Activated naive CD4-positive, alpha-beta T cell treated with anti-CD3 and anti-CD28 coated beads, Interleukin-2, amount 10 ng/mL, durations not matched to agents 7 days and 5 days (primary cell): ENCODE data around the gene PRKACB.

Source experiments
- CTCF ChIA-PET: fragments of 350-600 bp; sonication (Branson Sonifier 250); formaldehyde crosslinking; loops from one replicate; lab custom pipeline; 2021; ENCODE audit warnings: antibody characterized with exemption; lab: Charles Lee
- DNase-seq: peaks from one replicate; pipeline ENCODE4 v3.0.0-alpha.2; 2020
- H3K27ac Mint-ChIP-seq: one replicate; pipeline ENCODE4 v1.8.0; 2021; ENCODE audit warnings: mild to moderate bottlenecking, moderate library complexity, mixed read lengths
- H3K27me3 Mint-ChIP-seq: one replicate; pipeline ENCODE4 v1.8.0; 2021; ENCODE audit warnings: mild to moderate bottlenecking, mixed read lengths
- H3K36me3 Mint-ChIP-seq: one replicate; pipeline ENCODE4 v1.8.0; 2021; ENCODE audit warnings: mixed read lengths
- H3K4me1 Mint-ChIP-seq: one replicate; pipeline ENCODE4 v1.8.0; 2021; ENCODE audit warnings: mixed read lengths
- H3K4me3 Mint-ChIP-seq: one replicate; pipeline ENCODE4 v1.8.0; 2021; ENCODE audit warnings: mild to moderate bottlenecking, moderate library complexity, mixed read lengths
- H3K9me3 Mint-ChIP-seq: one replicate; pipeline ENCODE4 v1.8.0; 2021; ENCODE audit warnings: mixed read lengths

PRKACB gene

DNA sequence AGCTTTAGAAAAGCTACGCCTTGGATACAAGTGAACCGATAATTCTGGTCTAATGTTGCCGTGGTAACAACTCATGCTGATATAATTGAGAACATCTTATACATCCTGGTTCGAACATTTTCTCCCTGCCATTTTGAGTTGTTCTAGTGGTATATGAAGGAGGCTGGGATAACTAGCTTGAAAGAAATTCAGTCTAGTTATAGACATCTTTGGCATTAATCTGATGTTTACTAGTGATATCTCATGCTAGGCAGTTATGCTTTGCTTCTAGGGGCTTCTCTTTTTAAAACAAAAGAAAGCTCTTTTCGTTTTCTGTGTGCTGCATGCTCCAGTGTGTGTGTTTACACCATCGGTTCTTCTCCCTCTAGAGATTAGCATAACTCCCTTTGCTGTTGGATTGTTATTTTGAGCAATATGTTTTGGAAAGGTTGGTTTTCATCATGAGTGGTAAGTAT lies 20.5 kb downstream of the PRKACB start:
- Mint-ChIP-seq H3K4me3 (peak overlapping the region; percentile 33), H3K27ac (peak overlapping the region; percentile 37), H3K27me3 (no peaks in the 10 kb centered on the region), H3K9me3 (no peaks in the 10 kb centered on the region), H3K4me1 (peaks cover 64% of the 10 kb centered on the region), H3K36me3 (peaks cover 39% of the 10 kb centered on the region)
- CTCF ChIA-PET = interaction anchor here (1.1 to 1.6 kb wide), 4 partner anchors 19 to 232 kb away, joined by 3 to 5 read pairs (median 4); partner anchors contain the start of gene PRKACB
- no peak for DNase-seq

GRCh38 chr1:84165601-84166000 lies 21.5 kb downstream of the PRKACB start:
- Mint-ChIP-seq H3K36me3 (peaks cover 37% of the 10 kb centered on the region), H3K4me1 (peaks cover 60% of the 10 kb centered on the region), H3K4me3 (peak overlapping the region; percentile 13), H3K27me3 (no peaks in the 10 kb centered on the region), H3K27ac (no peak overlapping the region), H3K9me3 (no peaks in the 10 kb centered on the region)
- CTCF ChIA-PET = no interaction called here
- DNase-seq = no peak

GRCh38 chr1:84166797-84167196 lies 22.7 kb downstream of the PRKACB start:
- no peak for DNase-seq
- Mint-ChIP-seq H3K27ac (no peak overlapping the region), H3K4me1 (peaks cover 56% of the 10 kb centered on the region), H3K4me3 (no peak overlapping the region), H3K9me3 (no peaks in the 10 kb centered on the region), H3K27me3 (no peaks in the 10 kb centered on the region), H3K36me3 (peaks cover 37% of the 10 kb centered on the region)
- CTCF ChIA-PET = no interaction called here

DNA sequence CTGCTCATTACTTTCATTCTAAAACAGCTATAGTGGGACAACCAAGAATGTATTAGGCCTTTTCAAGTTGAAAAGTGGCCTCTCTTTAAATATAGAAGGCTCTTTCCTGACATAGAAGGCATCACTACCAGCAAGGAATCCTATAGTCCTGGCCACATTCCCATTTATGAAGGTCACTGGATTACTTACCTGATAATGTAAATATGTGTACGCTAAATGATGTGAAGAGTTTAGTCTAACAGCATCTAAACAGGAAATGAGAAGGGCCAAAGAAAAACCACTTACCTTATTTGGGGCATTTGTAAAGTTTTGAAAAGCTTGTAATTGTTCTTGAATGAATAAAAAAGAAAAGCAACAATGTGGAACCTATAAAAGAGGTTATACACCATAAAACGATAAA lies 24.7 kb downstream of the PRKACB start:
- DNase-seq = no peak
- CTCF ChIA-PET = interaction anchor here (0.6 kb wide), 1 partner anchor 123 kb away, joined by 3 read pairs; no protein-coding TSS in a partner anchor
- Mint-ChIP-seq H3K27ac (no peak overlapping the region), H3K9me3 (no peaks in the 10 kb centered on the region), H3K4me1 (peaks cover 41% of the 10 kb centered on the region), H3K36me3 (peaks cover 22% of the 10 kb centered on the region), H3K27me3 (no peaks in the 10 kb centered on the region), H3K4me3 (no peak overlapping the region)

- no peaks in the 10 kb centered on the region for H3K27me3 Mint-ChIP-seq
- peaks cover 31% of the 10 kb centered on the region for H3K4me1 Mint-ChIP-seq
- CTCF ChIA-PET = no interaction called here
- no peak for DNase-seq
- H3K9me3 Mint-ChIP-seq = no peaks in the 10 kb centered on the region
- no peak overlapping the region for H3K27ac Mint-ChIP-seq
- peaks cover 13% of the 10 kb centered on the region for H3K36me3 Mint-ChIP-seq
- H3K4me3 Mint-ChIP-seq = no peak overlapping the region
Measured at GRCh38 chr1:84170171-84170570, 26.1 kb downstream of the PRKACB start.

- H3K4me1 Mint-ChIP-seq = peaks cover 24% of the 10 kb centered on the region
Measured at GRCh38 chr1:84171481-84171880, 27.4 kb downstream of the PRKACB start.

DNA sequence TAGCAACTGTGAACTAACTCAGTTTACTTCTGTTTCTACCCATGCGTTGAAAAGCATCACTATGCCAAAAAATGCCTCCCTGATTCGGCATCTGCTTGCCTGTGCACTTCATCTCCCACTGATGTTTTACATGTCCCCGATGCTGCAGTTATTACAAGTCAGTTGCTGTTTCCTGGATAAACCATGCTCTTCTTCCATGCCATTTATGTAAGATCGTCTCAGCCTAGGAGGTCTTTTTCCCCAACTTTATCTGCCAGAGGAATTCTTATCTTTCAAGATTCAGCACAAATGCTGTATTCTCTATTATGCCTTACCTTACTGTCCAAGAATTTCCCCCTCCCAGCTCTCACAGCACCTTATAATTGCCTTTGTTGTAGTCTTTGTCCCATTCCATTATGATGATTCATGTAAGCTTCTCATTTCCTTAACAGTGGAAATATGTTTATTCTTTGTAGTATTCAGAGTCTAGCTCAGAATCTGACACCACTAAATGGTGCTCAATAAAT lies 30.0 kb downstream of the PRKACB start:
- no peaks in the 10 kb centered on the region for H3K9me3 Mint-ChIP-seq
- CTCF ChIA-PET = interaction anchor here (0.6 kb wide), 1 partner anchor 105 kb away, joined by 3 read pairs; no protein-coding TSS in a partner anchor
- H3K4me1 Mint-ChIP-seq = peaks cover 3% of the 10 kb centered on the region
- DNase-seq = no peak
- H3K4me3 Mint-ChIP-seq = no peak overlapping the region
- no peak overlapping the region for H3K27ac Mint-ChIP-seq
- peaks cover 2% of the 10 kb centered on the region for H3K36me3 Mint-ChIP-seq
- no peaks in the 10 kb centered on the region for H3K27me3 Mint-ChIP-seq

More at GRCh38 chr1:84171481-84171880, 27.4 kb downstream of the PRKACB start:
- H3K9me3 Mint-ChIP-seq = no peaks in the 10 kb centered on the region
- no peak for DNase-seq
- H3K36me3 Mint-ChIP-seq = peaks cover 13% of the 10 kb centered on the region
- H3K4me3 Mint-ChIP-seq = no peak overlapping the region
- no peaks in the 10 kb centered on the region for H3K27me3 Mint-ChIP-seq
- CTCF ChIA-PET = no interaction called here
- H3K27ac Mint-ChIP-seq = no peak overlapping the region

DNA sequence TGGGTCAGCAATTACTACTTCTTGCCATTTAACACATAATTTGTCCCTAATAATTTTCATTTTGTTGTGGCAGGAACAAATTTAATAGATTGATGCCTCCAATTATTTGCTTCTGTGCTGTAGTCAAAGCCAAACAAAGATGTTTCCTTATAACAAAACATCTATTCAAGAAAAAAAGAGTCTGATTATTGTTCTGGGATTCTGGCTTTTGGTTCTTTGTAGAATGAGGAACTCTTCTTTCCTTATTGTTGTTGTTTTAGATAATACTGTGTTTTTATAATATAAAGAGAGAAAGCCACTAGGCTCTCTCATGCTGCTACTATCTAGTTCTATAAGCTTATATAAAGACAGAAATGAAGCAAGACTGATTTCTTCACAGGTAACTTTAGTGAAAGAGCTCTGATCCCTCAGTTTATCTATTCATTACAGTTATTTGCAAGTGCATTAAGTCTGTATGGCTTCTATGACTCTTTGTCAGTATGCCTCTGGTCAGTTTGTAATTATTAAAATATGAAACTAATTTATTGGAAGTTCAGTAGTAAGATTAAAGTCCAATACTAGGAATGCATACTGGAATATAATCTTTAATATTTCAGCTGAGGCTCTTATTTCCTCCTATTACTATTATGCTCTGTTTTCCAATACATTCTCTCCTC lies 37.4 kb downstream of the PRKACB start:
- no peak overlapping the region for H3K4me3 Mint-ChIP-seq
- H3K4me1 Mint-ChIP-seq = no peaks in the 10 kb centered on the region
- no peaks in the 10 kb centered on the region for H3K27me3 Mint-ChIP-seq
- CTCF ChIA-PET = no interaction called here
- no peak for DNase-seq
- no peak overlapping the region for H3K27ac Mint-ChIP-seq
- H3K36me3 Mint-ChIP-seq = peaks cover 28% of the 10 kb centered on the region
- H3K9me3 Mint-ChIP-seq = no peaks in the 10 kb centered on the region

DNA sequence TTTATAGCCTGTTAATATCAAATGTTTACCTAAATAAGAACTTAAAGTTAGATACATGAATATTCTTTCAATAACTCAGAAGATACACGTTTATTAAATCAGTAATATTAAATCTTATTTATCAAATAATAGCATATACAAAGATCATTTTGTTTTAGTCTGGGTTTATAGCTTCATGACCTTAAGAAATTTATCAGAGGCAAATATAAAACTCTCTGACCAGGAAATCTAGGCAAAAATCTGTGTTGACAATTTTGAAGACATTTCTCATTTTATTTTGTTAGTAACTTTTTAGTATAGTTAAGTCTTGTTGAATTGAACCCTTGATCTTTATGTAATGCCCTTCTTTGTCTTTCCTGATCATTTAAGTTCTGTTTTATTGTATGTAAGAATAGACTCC lies 46.4 kb downstream of the PRKACB start:
- no peaks in the 10 kb centered on the region for H3K4me1 Mint-ChIP-seq
- H3K4me3 Mint-ChIP-seq = no peak overlapping the region
- peaks cover 26% of the 10 kb centered on the region for H3K9me3 Mint-ChIP-seq
- no peak for DNase-seq
- no peak overlapping the region for H3K27ac Mint-ChIP-seq
- no peaks in the 10 kb centered on the region for H3K27me3 Mint-ChIP-seq
- CTCF ChIA-PET = no interaction called here
- peaks cover 76% of the 10 kb centered on the region for H3K36me3 Mint-ChIP-seq

GRCh38 chr1:84192681-84193080 lies 48.6 kb downstream of the PRKACB start:
- Mint-ChIP-seq H3K4me3 (no peak overlapping the region), H3K36me3 (peaks cover 72% of the 10 kb centered on the region), H3K4me1 (no peaks in the 10 kb centered on the region), H3K27ac (no peak overlapping the region), H3K9me3 (peaks cover 26% of the 10 kb centered on the region), H3K27me3 (no peaks in the 10 kb centered on the region)
- no peak for DNase-seq
- CTCF ChIA-PET = no interaction called here

DNA sequence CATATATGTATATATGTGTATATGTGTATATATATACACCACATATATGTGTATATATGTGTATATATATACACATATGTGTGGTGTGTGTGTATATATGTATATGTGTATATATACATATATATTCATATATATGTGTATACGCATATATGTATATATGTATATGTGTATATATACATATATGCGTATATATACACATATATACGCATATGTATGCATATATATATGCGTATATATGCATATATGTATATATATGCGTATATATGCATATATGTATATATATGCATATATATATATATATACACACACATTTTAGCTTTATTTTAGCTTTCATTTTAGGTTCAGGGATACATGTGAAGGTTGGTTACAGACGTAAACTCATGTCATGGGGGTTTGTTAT lies 54.8 kb downstream of the PRKACB start:
- Mint-ChIP-seq H3K4me1 (no peaks in the 10 kb centered on the region), H3K9me3 (peaks cover 3% of the 10 kb centered on the region), H3K4me3 (no peak overlapping the region), H3K27me3 (no peaks in the 10 kb centered on the region), H3K27ac (no peak overlapping the region), H3K36me3 (peaks cover 58% of the 10 kb centered on the region)
- DNase-seq = no peak
- CTCF ChIA-PET = no interaction called here

DNA sequence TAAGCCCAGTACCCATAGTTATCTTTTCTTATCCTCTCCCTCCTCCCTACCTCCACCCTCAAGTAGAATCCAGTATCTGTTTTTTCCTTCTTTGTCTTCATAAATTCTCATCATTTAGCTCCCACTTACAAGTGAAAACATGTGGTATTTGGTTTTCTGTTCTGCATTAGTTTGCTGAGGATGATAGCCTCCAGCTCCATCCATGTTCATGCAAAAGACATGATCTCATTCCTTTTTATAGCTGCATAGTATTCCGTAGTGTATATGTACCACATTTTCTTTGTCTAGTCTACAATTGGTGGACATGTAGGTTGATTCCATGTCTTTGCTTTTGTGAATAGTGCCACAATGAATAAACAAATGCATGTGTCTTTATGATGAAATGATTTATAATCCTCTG lies 55.2 kb downstream of the PRKACB start:
- CTCF ChIA-PET = no interaction called here
- DNase-seq = no peak
- H3K27ac Mint-ChIP-seq = no peak overlapping the region
- H3K27me3 Mint-ChIP-seq = no peaks in the 10 kb centered on the region
- H3K9me3 Mint-ChIP-seq = no peaks in the 10 kb centered on the region
- H3K36me3 Mint-ChIP-seq = peaks cover 55% of the 10 kb centered on the region
- H3K4me3 Mint-ChIP-seq = no peak overlapping the region
- H3K4me1 Mint-ChIP-seq = no peaks in the 10 kb centered on the region

- Mint-ChIP-seq H3K4me3 (no peak overlapping the region), H3K9me3 (no peaks in the 10 kb centered on the region), H3K27ac (no peak overlapping the region), H3K4me1 (no peaks in the 10 kb centered on the region), H3K36me3 (peaks cover 56% of the 10 kb centered on the region), H3K27me3 (no peaks in the 10 kb centered on the region)
- CTCF ChIA-PET = no interaction called here
- DNase-seq = no peak
Measured at GRCh38 chr1:84202126-84202525, 58.1 kb downstream of the PRKACB start.

- no peak overlapping the region for H3K27ac Mint-ChIP-seq
- no peak overlapping the region for H3K4me3 Mint-ChIP-seq
- H3K4me1 Mint-ChIP-seq = no peaks in the 10 kb centered on the region
- peaks cover 53% of the 10 kb centered on the region for H3K36me3 Mint-ChIP-seq
- CTCF ChIA-PET = no interaction called here
- no peak for DNase-seq
- H3K9me3 Mint-ChIP-seq = no peaks in the 10 kb centered on the region
- H3K27me3 Mint-ChIP-seq = no peaks in the 10 kb centered on the region
Measured at GRCh38 chr1:84206375-84206774, 62.3 kb downstream of the PRKACB start.

DNA sequence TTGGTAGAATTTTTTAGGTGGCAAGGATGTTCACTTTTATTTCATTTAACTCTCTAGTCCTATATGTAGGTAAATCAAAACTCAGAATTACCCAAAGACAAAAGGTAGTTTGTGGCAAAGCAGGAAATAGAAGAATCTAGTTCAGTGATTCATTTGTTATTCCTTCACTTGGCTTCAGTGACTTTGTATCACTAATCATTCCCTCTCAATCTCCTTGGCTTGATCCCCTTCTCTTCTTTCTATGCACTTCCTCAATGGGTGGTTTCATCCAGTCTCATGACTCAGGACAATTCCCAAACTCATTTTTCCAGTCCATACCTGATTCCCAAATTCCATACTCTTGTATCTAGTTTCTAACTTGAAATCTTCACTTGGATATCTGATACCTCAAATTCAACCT lies 64.9 kb downstream of the PRKACB start:
- H3K4me3 Mint-ChIP-seq = no peak overlapping the region
- no peak overlapping the region for H3K27ac Mint-ChIP-seq
- H3K27me3 Mint-ChIP-seq = no peaks in the 10 kb centered on the region
- H3K36me3 Mint-ChIP-seq = peaks cover 45% of the 10 kb centered on the region
- H3K9me3 Mint-ChIP-seq = no peaks in the 10 kb centered on the region
- H3K4me1 Mint-ChIP-seq = no peaks in the 10 kb centered on the region
- no peak for DNase-seq
- CTCF ChIA-PET = no interaction called here
